ENCODE measurements around the gene TMIGD1. TPM values are rescaled to one million over a fixed set of nuclear protein-coding genes. Genes with fewer than 3 reads are reported as not detected.

The TMIGD1 gene
- total RNA-seq, 1 experiment from 2014 or later = not detected

GRCh38 chr17:30349252-30349651 is 15.4 kb upstream of the TMIGD1 start:
- no peak overlapping the region for H3K18ac ChIP-seq (ENCODE audit: insufficient read length, low read depth, low read length)
- no peak overlapping the region for H2BK20ac ChIP-seq (ENCODE audit: low read depth, low read length, poor library complexity, severe bottlenecking)
- no CpG with 5 or more reads among the region's 1 CpG for WGBS (ENCODE audit: extremely low coverage, insufficient read length, low lambda C conversion rate)

More at GRCh38 chr17:30349252-30349651, 15.4 kb upstream of the TMIGD1 start:
- Histone ChIP-seq H3K27ac (ENCODE audit: insufficient read length, low read depth, low read length) (no peak overlapping the region), H2BK5ac (ENCODE audit: insufficient read length, low read length) (no peak overlapping the region), H3K56ac (ENCODE audit: insufficient read length, low read depth, low read length) (no peak overlapping the region), H2BK15ac (ENCODE audit: low read depth, low read length) (no peak overlapping the region), H3K9ac (ENCODE audit: extremely low read depth, insufficient read length, low read length) (no peak overlapping the region), H3K79me1 (ENCODE audit: insufficient read depth, low read depth, low read length, poor library complexity, severe bottlenecking) (no peaks in the 10 kb centered on the region), H2BK120ac (ENCODE audit: low read depth, low read length, poor library complexity, severe bottlenecking) (no peak overlapping the region), H2AFZ (ENCODE audit: low read length) (no peak overlapping the region), H3K79me2 (ENCODE audit: insufficient read depth, low read length) (no peaks in the 10 kb centered on the region), H3K4me1 (ENCODE audit: insufficient read depth, low read length) (no peaks in the 10 kb centered on the region), H3K23ac (ENCODE audit: insufficient read length, low read depth, low read length) (no peak overlapping the region), H3K9me3 (ENCODE audit: control insufficient read depth, low read depth, low read length) (no peaks in the 10 kb centered on the region), H4K20me1 (ENCODE audit: control insufficient read depth, insufficient read depth, insufficient read length) (no peaks in the 10 kb centered on the region), H3K14ac (ENCODE audit: insufficient read depth, low read length) (no peak overlapping the region), H2AK5ac (ENCODE audit: insufficient read length, low read length) (no peak overlapping the region), H2BK12ac (ENCODE audit: insufficient read length, low read depth, low read length) (no peak overlapping the region), H3T11ph (ENCODE audit: low read length) (no peak overlapping the region), H4K91ac (ENCODE audit: insufficient read length, low read depth, low read length) (no peak overlapping the region), H3K27me3 (ENCODE audit: insufficient read depth, low read length) (no peaks in the 10 kb centered on the region), H3K4me2 (ENCODE audit: insufficient read depth, insufficient read length, low read length) (no peak overlapping the region), H3K4ac (ENCODE audit: low read depth, low read length) (no peak overlapping the region), H3K23me2 (ENCODE audit: insufficient read length, low read depth, low read length, poor library complexity, severe bottlenecking) (no peaks in the 10 kb centered on the region), H4K5ac (ENCODE audit: insufficient read length, low read depth, low read length) (no peak overlapping the region), H4K8ac (replicated peaks; ENCODE audit: insufficient read length, low read depth, low read length) (no peak overlapping the region)
- no peak for DNase-seq
- no peak overlapping the region for H3K27ac Mint-ChIP-seq
- H3K27me3 Mint-ChIP-seq (ENCODE audit: low read depth) = no peaks in the 10 kb centered on the region; the same call in none of the 2 replicates
- no peak overlapping the region for H3K4me3 Mint-ChIP-seq
- no peak for TF ChIP-seq CTCF (conservative IDR thresholded peaks at IDR 0.05)
- H3K9me3 Mint-ChIP-seq = 0 out of 5 replicates have a peak, but pooled peaks cover 0 to 2% of the 10 kb centered on the region in 2 experiments
- peaks cover 0 to 3% of the 10 kb centered on the region in 2 experiments; a peak in 2 of 4 replicates for H3K4me1 Mint-ChIP-seq
- no peaks in the 10 kb centered on the region for H3K36me3 Mint-ChIP-seq (ENCODE audit: insufficient read depth in 1 of 3, low read depth in 3 of 3)
